LNCAP (cell line): ENCODE data around the gene CSF3.

Experiments used
- CTCF ChIP-seq: fragments of 450-650 bp; IDR thresholded peaks from 2 replicates; pipeline ENCODE4 v1.5.1; 2017; ENCODE audit warnings: mild to moderate bottlenecking

The CSF3 gene

DNA sequence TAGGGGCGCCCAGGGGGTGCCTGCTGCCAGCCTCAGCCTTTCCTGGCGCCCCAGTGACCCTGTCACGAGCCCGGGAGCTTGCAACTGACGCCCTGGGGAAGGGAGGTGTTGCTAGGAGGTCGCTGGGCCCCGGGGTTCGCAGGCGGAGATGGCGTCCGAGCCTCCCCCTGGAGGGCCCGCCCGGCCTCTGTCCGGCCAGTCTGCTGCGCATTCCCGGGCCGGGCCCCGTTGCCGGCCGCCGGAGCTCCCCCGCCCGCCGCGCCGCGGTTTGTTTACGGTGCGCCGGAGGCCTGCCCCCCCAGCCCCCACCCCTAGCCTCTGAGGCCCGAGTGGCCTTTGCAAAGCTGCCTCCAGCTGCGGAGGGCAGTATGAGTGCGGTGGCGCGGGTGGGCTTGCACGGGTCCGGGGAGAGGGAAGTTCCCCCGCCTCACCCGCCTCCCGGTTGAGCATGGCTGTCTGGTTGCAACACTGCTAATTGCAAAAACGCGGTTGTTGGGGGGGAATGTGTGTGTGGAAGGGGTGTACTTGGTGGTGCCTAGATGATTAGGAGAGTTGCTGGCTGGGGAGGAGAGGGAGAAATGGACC, 48.0 kb downstream of the CSF3 start:
- TF ChIP-seq CTCF = no peak

DNA sequence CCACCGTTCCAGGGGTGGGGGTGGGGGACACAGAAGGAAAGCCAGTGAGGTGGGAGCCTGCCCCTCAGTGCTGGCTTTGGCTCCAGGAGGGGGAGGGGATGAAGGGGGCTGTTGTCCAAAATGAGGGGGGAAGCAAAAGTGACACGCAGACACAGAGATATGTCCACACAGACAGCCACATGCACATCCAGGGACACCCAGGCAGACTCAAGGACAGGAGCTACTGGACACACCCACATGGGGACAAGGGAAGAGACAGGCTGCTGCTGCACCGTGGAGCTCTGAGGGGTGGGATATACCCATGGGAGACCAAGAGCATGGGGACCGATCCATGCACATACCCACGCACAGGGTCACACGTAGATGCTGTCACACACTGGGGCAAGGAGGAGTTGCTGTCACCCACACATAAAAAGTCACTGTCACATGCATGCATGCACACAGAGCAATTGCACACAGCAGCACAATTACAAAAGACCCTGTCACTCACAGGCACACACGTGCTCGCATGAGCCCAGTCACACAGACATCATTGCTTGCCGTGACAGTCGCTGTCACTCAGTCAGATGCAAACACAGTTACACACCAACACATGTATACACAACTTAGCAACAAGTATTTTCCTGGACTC, 48.8 kb downstream of the CSF3 start:
- no peak for TF ChIP-seq CTCF

DNA sequence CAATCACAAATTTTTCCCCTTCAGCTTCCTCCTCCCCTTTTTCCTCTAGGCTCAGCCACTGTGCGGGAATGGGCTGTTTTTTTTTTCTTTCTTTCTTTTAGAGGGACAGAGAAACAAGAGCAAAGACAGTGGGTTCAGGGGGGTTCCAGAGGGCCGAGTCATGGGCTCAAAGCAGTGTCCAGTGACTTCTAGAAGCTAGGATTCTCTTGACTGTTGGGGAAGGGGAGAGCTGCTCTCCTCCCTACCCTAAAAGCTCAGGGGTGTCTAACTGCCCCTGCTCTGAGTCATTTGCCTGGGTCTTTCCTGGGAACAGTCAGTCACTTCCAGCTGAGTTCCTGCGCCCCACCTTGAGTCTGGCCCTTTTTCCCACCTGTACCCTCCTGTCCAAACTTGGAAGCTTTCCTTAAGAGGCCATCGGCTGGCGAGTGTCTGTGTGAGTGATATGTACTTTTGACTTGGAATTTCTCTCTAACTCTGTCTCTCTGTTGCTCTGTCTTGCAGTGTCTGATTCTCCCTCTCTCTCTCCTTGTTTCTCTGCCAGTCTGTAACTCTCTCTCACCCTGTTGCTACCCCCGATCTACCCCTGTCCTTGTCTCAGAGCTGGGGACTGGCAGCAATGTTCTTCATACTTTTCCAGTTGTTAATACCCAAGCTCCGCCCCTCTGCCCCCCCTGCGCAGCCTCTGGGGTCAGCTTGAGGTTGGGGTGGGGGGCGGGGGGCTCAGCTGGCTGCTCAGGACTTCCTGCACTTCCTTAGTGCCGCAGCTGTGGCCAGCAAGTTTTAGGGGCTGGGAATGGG, 49.9 kb downstream of the CSF3 start:
- no peak for TF ChIP-seq CTCF

GRCh38 chr17:40065769-40066510, 50.7 kb downstream of the CSF3 start:
- no peak for TF ChIP-seq CTCF
